K562 (cell line): ENCODE data around the gene AGPAT1. TPM values are rescaled to one million over a fixed set of nuclear protein-coding genes. Genes with fewer than 3 reads are reported as not detected.

ENCODE experiments used
- DMBX1 ChIP-seq: fragments of 250-450 bp; sonication (Bioruptor Pico); IDR thresholded peaks from 2 replicates; pipeline ENCODE4 v1.8.0; 2022; ENCODE audit warnings: inconsistent platforms, mild to moderate bottlenecking, moderate library complexity, borderline replicate concordance
- FOXA1 ChIP-seq: fragments of 450-650 bp; IDR thresholded peaks from 2 replicates; pipeline ENCODE4 v1.6.1; 2016; ENCODE audit warnings: mild to moderate bottlenecking, borderline replicate concordance
- FOXK2 ChIP-seq, 2 experiments: fragments of 450-650 bp; IDR thresholded peaks in 1 of 2; conservative IDR thresholded peaks in 1 of 2; 2 replicates each; pipeline ENCODE4 v1.6.1; 2016; ENCODE audit warnings: low read depth in 2 of 2, mild to moderate bottlenecking in 1 of 2
- HDAC1 ChIP-seq, 2 experiments: fragments of 450-650 bp; IDR thresholded peaks; 2 replicates each; pipeline ENCODE4 v1.6.1; 2016 to 2017; ENCODE audit warnings: inconsistent platforms in 1 of 2, mild to moderate bottlenecking in 1 of 2, moderate library complexity in 1 of 2
- HEY1 ChIP-seq: fragments of 250-450 bp; sonication (Bioruptor Pico); IDR thresholded peaks from 2 replicates; pipeline ENCODE4 v1.5.0; 2020; ENCODE audit warnings: mild to moderate bottlenecking, moderate library complexity, borderline replicate concordance
- KHSRP ChIP-seq: fragments of 450-650 bp; IDR thresholded peaks from 2 replicates; pipeline ENCODE4 v1.6.1; 2017
- MED1 ChIP-seq: sonication (generic); formaldehyde crosslinking; IDR thresholded peaks from 2 replicates; pipeline ENCODE4 v1.8.1; 2023; ENCODE audit warnings: missing genetic modification reagents, borderline replicate concordance
- RBM17 ChIP-seq: fragments of 200-400 bp; formaldehyde crosslinking; IDR thresholded peaks from 2 replicates; pipeline ENCODE4 v1.6.1; 2017; ENCODE audit warnings: low read depth, mild to moderate bottlenecking, low read length, borderline replicate concordance
- SAP30 ChIP-seq: fragments of 200-600 bp; sonication (generic); IDR thresholded peaks from 2 replicates; pipeline ENCODE4 v1.6.1; 2012; ENCODE audit warnings: borderline replicate concordance, low read depth, mild to moderate bottlenecking, moderate library complexity, low read length, control low read depth, inconsistent platforms; ENCODE audit not compliant: insufficient read depth, poor library complexity, severe bottlenecking
- SPI1 ChIP-seq: IDR thresholded peaks from 2 replicates; pipeline ENCODE4 v1.6.1; 2011; ENCODE audit warnings: low read depth, low read length, control low read depth, borderline replicate concordance
- ZNF124 ChIP-seq: sonication (generic); formaldehyde crosslinking; IDR thresholded peaks from 2 replicates; pipeline ENCODE4 v1.8.1; 2022; ENCODE audit warnings: missing genetic modification reagents
- ZNF41 ChIP-seq: fragments of 250-450 bp; sonication (Bioruptor Pico); conservative IDR thresholded peaks from 2 replicates; pipeline ENCODE4 v1.4.0; 2020; ENCODE audit warnings: mild to moderate bottlenecking
- ZNF586 ChIP-seq: fragments of 450-650 bp; formaldehyde crosslinking; conservative IDR thresholded peaks from 2 replicates; pipeline ENCODE4 v1.4.0; 2020; ENCODE audit warnings: mild to moderate bottlenecking, moderate library complexity
- polyA plus RNA-seq, 8 experiments: library from polyadenylated mRNA; depleted of rRNA in 4 of 8; stranded (reverse) in 5 of 8; unstranded in 3 of 8; fragments of >200 nt; fragmentation: Nextera tagmentation in 2 of 8; fragmentation: Illumina TruSeq in 1 of 8; extraction: Ambion mirVana in 2 of 8; extraction: Trizol in 1 of 8; gene quantifications; 2 replicates each; pipeline versions ENCODE4 v1.2.1 to v1.2.3, GENCODE V29; 2011 to 2014; ENCODE audit warnings: inconsistent platforms in 1 of 8, missing spikeins in 1 of 8
- total RNA-seq, 7 experiments: library from RNA; depleted of rRNA in 6 of 7; stranded (reverse); fragments of >200 nt in 6 of 7; fragmentation: Illumina TruSeq in 2 of 7; extraction: Trizol in 2 of 7; gene quantifications; 2 replicates each; pipeline versions ENCODE4 v1.2.1 to v1.2.3, GENCODE V29; 2011 to 2021; ENCODE audit warnings: low replicate concordance in 1 of 7
- TF ChIP-seq, protein P1 (sequence below), 3 experiments: fragments of 200-800 bp in 1 of 3; sonication (Bioruptor generic) in 1 of 3; sonication (generic) in 1 of 3; formaldehyde crosslinking in 1 of 3; IDR thresholded peaks; 2 replicates each; pipeline versions ENCODE4 v1.6.1 to v1.8.0; 2016 to 2022; ENCODE audit warnings: mild to moderate bottlenecking in 2 of 3, missing compliant biosample characterization in 2 of 3, missing genetic modification characterization in 2 of 3, missing genetic modification reagents in 1 of 3
- TF ChIP-seq, protein P2 (sequence below): fragments of 200-800 bp; sonication (Bioruptor generic); IDR thresholded peaks from 2 replicates; pipeline ENCODE4 v1.6.1; 2017; ENCODE audit warnings: missing genetic modification characterization, missing compliant biosample characterization
- TF ChIP-seq, protein P3 (sequence below): fragments of 450-650 bp; IDR thresholded peaks from 2 replicates; pipeline ENCODE4 v1.6.1; 2016; ENCODE audit warnings: borderline replicate concordance

The AGPAT1 gene
- total and polyA plus RNA-seq, 9 of the 15 experiments (the other 6 are each of a cell fraction or from before 2014, with no cell fraction given) = 37.9 to 176 (median 69.4) TPM

DNA sequence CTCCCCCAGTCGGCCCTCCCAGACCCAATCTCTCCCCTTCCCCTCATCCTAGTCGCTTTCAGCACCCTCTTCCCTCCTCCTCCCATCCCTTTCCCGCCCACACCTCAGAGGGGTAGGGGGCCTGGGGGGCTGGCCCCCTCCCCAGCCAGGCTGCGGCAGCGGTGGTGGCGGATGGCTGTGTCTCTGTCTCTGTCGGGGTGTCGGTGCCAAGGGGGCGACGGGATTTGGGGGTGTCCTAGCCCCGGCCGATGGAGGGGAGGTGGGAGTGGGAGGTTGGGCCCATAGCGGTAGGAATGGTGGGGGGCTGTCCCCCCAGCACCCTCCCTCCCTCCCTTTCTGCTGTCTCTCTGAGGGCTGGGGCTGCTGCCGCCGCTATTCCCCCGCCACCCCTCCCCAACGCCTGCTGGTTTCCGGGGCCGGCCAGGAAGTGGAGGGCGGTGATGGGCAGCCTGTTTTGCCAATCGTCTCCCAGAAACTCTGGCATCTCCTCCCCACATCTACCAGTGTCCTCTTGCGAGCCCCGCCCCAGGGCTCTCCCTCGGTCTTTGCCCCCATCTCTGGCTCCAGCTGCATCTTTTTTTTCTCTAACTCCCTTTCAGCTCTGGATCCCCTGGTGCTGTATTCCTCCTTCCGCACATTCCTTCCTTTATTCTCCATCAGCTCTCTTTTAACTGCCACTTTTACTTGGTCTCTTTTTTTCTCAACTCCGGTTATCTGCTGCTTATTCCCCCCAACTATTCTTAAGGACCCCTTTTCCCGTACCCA is at the start of gene AGPAT1 (continued):
- TF ChIP-seq FOXA1 (no peak), ZNF124 (CRISPR knock-in tag) (no peak), ZNF586 (CRISPR knock-in tag) (no peak), MED1 (CRISPR knock-in tag) (no peak), HDAC1 (IDR thresholded peaks at IDR 0.05) (peak in 1 of 2 experiments; percentile 68; a peak in 2 of 4 replicates), SAP30 (peak; percentile 63), DMBX1 (CRISPR knock-in tag) (no peak; the same call in 1 of the 2 replicates), RBM17 (no peak), HEY1 (CRISPR knock-in tag) (no peak), KHSRP (no peak), SPI1 (peak; percentile 41; the same call in 1 of the 2 replicates), FOXK2 (conservative IDR thresholded peaks at IDR 0.05 in 1 of 2, IDR thresholded peaks at IDR 0.05 in 1 of 2; ENCODE audit: low read depth in 2 of 2) (peak in 1 of 2 experiments; percentile 58; a peak in 2 of 4 replicates), ZNF41 (CRISPR knock-in tag) (no peak)
- TF ChIP-seq, protein P1, sequence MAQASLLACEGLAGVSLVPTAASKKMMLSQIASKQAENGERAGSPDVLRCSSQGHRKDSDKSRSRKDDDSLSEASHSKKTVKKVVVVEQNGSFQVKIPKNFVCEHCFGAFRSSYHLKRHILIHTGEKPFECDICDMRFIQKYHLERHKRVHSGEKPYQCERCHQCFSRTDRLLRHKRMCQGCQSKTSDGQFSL (CRISPR knock-in tag; IDR thresholded peaks at IDR 0.05) = no peak
- TF ChIP-seq, protein P1 (tag; IDR thresholded peaks at IDR 0.05) = 0 out of 4 replicates have a peak, but pooled peaks of 1 of the 2 experiments have one; percentile 33
- TF ChIP-seq, protein P2, sequence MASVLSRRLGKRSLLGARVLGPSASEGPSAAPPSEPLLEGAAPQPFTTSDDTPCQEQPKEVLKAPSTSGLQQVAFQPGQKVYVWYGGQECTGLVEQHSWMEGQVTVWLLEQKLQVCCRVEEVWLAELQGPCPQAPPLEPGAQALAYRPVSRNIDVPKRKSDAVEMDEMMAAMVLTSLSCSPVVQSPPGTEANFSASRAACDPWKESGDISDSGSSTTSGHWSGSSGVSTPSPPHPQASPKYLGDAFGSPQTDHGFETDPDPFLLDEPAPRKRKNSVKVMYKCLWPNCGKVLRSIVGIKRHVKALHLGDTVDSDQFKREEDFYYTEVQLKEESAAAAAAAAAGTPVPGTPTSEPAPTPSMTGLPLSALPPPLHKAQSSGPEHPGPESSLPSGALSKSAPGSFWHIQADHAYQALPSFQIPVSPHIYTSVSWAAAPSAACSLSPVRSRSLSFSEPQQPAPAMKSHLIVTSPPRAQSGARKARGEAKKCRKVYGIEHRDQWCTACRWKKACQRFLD = 0 out of 2 replicates have a peak, but pooled peaks have one; percentile 9
- TF ChIP-seq, protein P3, sequence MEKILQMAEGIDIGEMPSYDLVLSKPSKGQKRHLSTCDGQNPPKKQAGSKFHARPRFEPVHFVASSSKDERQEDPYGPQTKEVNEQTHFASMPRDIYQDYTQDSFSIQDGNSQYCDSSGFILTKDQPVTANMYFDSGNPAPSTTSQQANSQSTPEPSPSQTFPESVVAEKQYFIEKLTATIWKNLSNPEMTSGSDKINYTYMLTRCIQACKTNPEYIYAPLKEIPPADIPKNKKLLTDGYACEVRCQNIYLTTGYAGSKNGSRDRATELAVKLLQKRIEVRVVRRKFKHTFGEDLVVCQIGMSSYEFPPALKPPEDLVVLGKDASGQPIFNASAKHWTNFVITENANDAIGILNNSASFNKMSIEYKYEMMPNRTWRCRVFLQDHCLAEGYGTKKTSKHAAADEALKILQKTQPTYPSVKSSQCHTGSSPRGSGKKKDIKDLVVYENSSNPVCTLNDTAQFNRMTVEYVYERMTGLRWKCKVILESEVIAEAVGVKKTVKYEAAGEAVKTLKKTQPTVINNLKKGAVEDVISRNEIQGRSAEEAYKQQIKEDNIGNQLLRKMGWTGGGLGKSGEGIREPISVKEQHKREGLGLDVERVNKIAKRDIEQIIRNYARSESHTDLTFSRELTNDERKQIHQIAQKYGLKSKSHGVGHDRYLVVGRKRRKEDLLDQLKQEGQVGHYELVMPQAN = peak; percentile 72; the same call in 1 of the 2 replicates
